ENCODE measurements around the gene SAP130. TPM values are rescaled to one million over a fixed set of nuclear protein-coding genes. Genes with fewer than 3 reads are reported as not detected.

SAP130 gene
- total RNA-seq, 2 donors from 2014 or later, result 17.2 to 18.6 TPM

- intact Hi-C loops (cut with DNase I), result no loop called here
- no peak for DNase-seq (ENCODE audit: low spot score)
These were observed 59.1 kb downstream of the SAP130 start for GRCh38 chr2:127968610-127969339.

GRCh38 chr2:127961729-127962128 is 66.1 kb downstream of the SAP130 start:
- DNase-seq (ENCODE audit: low spot score), result no peak
- intact Hi-C loops (cut with DNase I), result no loop called here

GRCh38 chr2:127957240-127957639 is 70.6 kb downstream of the SAP130 start:
- intact Hi-C loops (cut with DNase I), result no loop called here
- DNase-seq (ENCODE audit: low spot score), result no peak

GRCh38 chr2:127954857-127955256 is 73.0 kb downstream of the SAP130 start:
- intact Hi-C loops (cut with DNase I), result no loop called here
- no peak for DNase-seq (ENCODE audit: low spot score)

GRCh38 chr2:127953849-127954248 is 74.0 kb downstream of the SAP130 start:
- intact Hi-C loops (cut with DNase I), result no loop called here

GRCh38 chr2:127953128-127953718 is 74.6 kb downstream of the SAP130 start:
- intact Hi-C loops (cut with DNase I), result no loop called here
- no peak for DNase-seq (ENCODE audit: low spot score)

More at GRCh38 chr2:127953849-127954248, 74.0 kb downstream of the SAP130 start:
- no peak for DNase-seq (ENCODE audit: low spot score)

GRCh38 chr2:127951026-127951425 is 76.8 kb downstream of the SAP130 start:
- DNase-seq (ENCODE audit: low spot score), result no peak
- intact Hi-C loops (cut with DNase I), result no loop called here

- intact Hi-C loops (cut with DNase I), result no loop called here
- DNase-seq (ENCODE audit: low spot score), result no peak
These were observed 77.6 kb downstream of the SAP130 start for GRCh38 chr2:127950264-127950663.

GRCh38 chr2:127945281-127945680 is 82.6 kb downstream of the SAP130 start:
- no peak for DNase-seq (ENCODE audit: low spot score)
- intact Hi-C loops (cut with DNase I), result no loop called here

GRCh38 chr2:127943186-127943585 is 84.7 kb downstream of the SAP130 start:
- DNase-seq (ENCODE audit: low spot score), result no peak
- intact Hi-C loops (cut with DNase I), result no loop called here

- intact Hi-C loops (cut with DNase I), result no loop called here
These were observed 85.9 kb downstream of the SAP130 start for GRCh38 chr2:127942002-127942401.

GRCh38 chr2:127941461-127941860 is 86.4 kb downstream of the SAP130 start:
- no peak for DNase-seq (ENCODE audit: low spot score)
- intact Hi-C loops (cut with DNase I), result no loop called here

More at GRCh38 chr2:127942002-127942401, 85.9 kb downstream of the SAP130 start:
- DNase-seq (ENCODE audit: low spot score), result no peak

- no peak for DNase-seq (ENCODE audit: low spot score)
- intact Hi-C loops (cut with DNase I), result no loop called here
These were observed 87.2 kb downstream of the SAP130 start for GRCh38 chr2:127940641-127941040.

GRCh38 chr2:127935337-127935736 is 92.5 kb downstream of the SAP130 start:
- DNase-seq (ENCODE audit: low spot score), result no peak
- intact Hi-C loops (cut with DNase I), result no loop called here

GRCh38 chr2:127932199-127932876 is 95.5 kb downstream of the SAP130 start:
- intact Hi-C loops (cut with DNase I), result no loop called here
- no peak for DNase-seq (ENCODE audit: low spot score)

- intact Hi-C loops (cut with DNase I), result no loop called here
These were observed 98.4 kb downstream of the SAP130 start for GRCh38 chr2:127929449-127929848.

GRCh38 chr2:127927384-127927783 is 100.5 kb downstream of the SAP130 start:
- no peak for DNase-seq (ENCODE audit: low spot score)
- intact Hi-C loops (cut with DNase I), result no loop called here

More at GRCh38 chr2:127929449-127929848, 98.4 kb downstream of the SAP130 start:
- DNase-seq (ENCODE audit: low spot score), result no peak

- DNase-seq (ENCODE audit: low spot score), result no peak
- intact Hi-C loops (cut with DNase I), result no loop called here
These were observed 109.9 kb downstream of the SAP130 start for GRCh38 chr2:127917916-127918315.

- DNase-seq (ENCODE audit: low spot score), result no peak
- intact Hi-C loops (cut with DNase I), result no loop called here
These were observed 113.9 kb downstream of the SAP130 start for GRCh38 chr2:127913808-127914457.

GRCh38 chr2:127911737-127912136 is 116.1 kb downstream of the SAP130 start:
- no peak for DNase-seq (ENCODE audit: low spot score)
- intact Hi-C loops (cut with DNase I), result no loop called here
